ENCODE measurements around the gene TGFBI. TPM values are rescaled to one million over a fixed set of nuclear protein-coding genes. Genes with fewer than 3 reads are reported as not detected.

TGFBI gene
- total and polyA plus RNA-seq, 2 donors = 76.8 to 294 TPM

Other genes with a start within 250 kb of the TGFBI start
- 0.05 TPM for gene SLC25A48, start 194.3 kb upstream of the TGFBI start, total RNA-seq
- gene SLC25A48, start 194.3 kb upstream of the TGFBI start, polyA plus RNA-seq = 0.25 TPM
- 0.52 TPM for gene IL9, start 133.1 kb upstream of the TGFBI start, total RNA-seq
- gene IL9, start 133.1 kb upstream of the TGFBI start, polyA plus RNA-seq = 2.7 TPM
- not detected for gene LECT2, start 74.0 kb upstream of the TGFBI start, total RNA-seq
- not detected for gene LECT2, start 74.0 kb upstream of the TGFBI start, polyA plus RNA-seq
- 20.1 TPM for gene SMAD5, start 103.9 kb downstream of the TGFBI start, total RNA-seq
- gene SMAD5, start 103.9 kb downstream of the TGFBI start, polyA plus RNA-seq = 12.2 TPM
- gene SMIM32, start 164.2 kb downstream of the TGFBI start, total RNA-seq = not detected
- gene SMIM32, start 164.2 kb downstream of the TGFBI start, polyA plus RNA-seq = 0.05 TPM